Colonic mucosa (tissue), 4 donors: ENCODE data around the gene FRMD1. TPM values are rescaled to one million over a fixed set of nuclear protein-coding genes. Genes with fewer than 3 reads are reported as not detected.

Experiments
- DNase-seq: peaks from one replicate; pipeline ENCODE4 v3.0.0-alpha.2; 2020
- H3K27ac ChIP-seq: fragments of 200-600 bp; one replicate; pipeline ENCODE4 v1.8.0; 2021
- H3K27me3 ChIP-seq: fragments of 200-600 bp; one replicate; pipeline ENCODE4 v1.8.0; 2021
- H3K36me3 ChIP-seq: fragments of 200-600 bp; one replicate; pipeline ENCODE4 v1.8.0; 2021
- H3K4me1 ChIP-seq: fragments of 200-600 bp; one replicate; pipeline ENCODE4 v1.8.0; 2021; ENCODE audit warnings: mild to moderate bottlenecking
- H3K4me3 ChIP-seq: fragments of 200-600 bp; one replicate; pipeline ENCODE4 v1.8.0; 2021
- H3K9ac ChIP-seq, 2 donors: one replicate each; pipeline ENCODE4 v1.7.0; 2013; ENCODE audit warnings: control low read depth in 2 of 2, low read depth in 2 of 2, low read length in 2 of 2
- H3K9me3 ChIP-seq: fragments of 200-600 bp; one replicate; pipeline ENCODE4 v1.8.0; 2021
- intact Hi-C: fragments of 100-400 bp; cut with DNase I; formaldehyde crosslinking; loops from one replicate; pipeline ENCODE4 v1.14.1; 2022
- total RNA-seq, 2 donors: library from RNA; stranded (reverse); fragmentation: NEBNext Ultra II Directional in 1 of 2; extraction: Animal tissue kit (Norgen Biotek cat#: 25700) in 1 of 2; gene quantifications; one replicate each; pipeline ENCODE4 v1.2.1, GENCODE V29; 2021
- TF ChIP-seq, protein P1 (sequence below): fragments of 200-600 bp; IDR thresholded peaks from one replicate; pipeline ENCODE4 v1.8.0; 2022; ENCODE audit warnings: antibody characterized with exemption, mild to moderate bottlenecking
- donor health status: healthy.
- donor health status: DM: no; HTN: no; CAD: no.
- donor health status: DM: no; HTN: no; CAD: no.

The FRMD1 gene
- total RNA-seq, 2 donors from 2014 or later, result 2.3 to 21.0 TPM

- H3K9ac ChIP-seq, result peak overlapping the region in 1 of 2 donors; percentile 74
- peaks cover 6% of the 10 kb centered on the region for H3K4me1 ChIP-seq
- H3K9me3 ChIP-seq, result no peaks in the 10 kb centered on the region
- H3K4me3 ChIP-seq, result peak overlapping the region; percentile 34
- TF ChIP-seq, protein P1, sequence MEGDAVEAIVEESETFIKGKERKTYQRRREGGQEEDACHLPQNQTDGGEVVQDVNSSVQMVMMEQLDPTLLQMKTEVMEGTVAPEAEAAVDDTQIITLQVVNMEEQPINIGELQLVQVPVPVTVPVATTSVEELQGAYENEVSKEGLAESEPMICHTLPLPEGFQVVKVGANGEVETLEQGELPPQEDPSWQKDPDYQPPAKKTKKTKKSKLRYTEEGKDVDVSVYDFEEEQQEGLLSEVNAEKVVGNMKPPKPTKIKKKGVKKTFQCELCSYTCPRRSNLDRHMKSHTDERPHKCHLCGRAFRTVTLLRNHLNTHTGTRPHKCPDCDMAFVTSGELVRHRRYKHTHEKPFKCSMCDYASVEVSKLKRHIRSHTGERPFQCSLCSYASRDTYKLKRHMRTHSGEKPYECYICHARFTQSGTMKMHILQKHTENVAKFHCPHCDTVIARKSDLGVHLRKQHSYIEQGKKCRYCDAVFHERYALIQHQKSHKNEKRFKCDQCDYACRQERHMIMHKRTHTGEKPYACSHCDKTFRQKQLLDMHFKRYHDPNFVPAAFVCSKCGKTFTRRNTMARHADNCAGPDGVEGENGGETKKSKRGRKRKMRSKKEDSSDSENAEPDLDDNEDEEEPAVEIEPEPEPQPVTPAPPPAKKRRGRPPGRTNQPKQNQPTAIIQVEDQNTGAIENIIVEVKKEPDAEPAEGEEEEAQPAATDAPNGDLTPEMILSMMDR, result no peak
- H3K36me3 ChIP-seq, result no peaks in the 10 kb centered on the region
- peak overlapping the region; percentile 82 for H3K27ac ChIP-seq
- DNase-seq, result peak; percentile 35
- H3K27me3 ChIP-seq, result no peaks in the 10 kb centered on the region
- intact Hi-C loops, result no loop called here
Measured at GRCh38 chr6:168035098-168035660, 43.8 kb downstream of the FRMD1 start.

DNA sequence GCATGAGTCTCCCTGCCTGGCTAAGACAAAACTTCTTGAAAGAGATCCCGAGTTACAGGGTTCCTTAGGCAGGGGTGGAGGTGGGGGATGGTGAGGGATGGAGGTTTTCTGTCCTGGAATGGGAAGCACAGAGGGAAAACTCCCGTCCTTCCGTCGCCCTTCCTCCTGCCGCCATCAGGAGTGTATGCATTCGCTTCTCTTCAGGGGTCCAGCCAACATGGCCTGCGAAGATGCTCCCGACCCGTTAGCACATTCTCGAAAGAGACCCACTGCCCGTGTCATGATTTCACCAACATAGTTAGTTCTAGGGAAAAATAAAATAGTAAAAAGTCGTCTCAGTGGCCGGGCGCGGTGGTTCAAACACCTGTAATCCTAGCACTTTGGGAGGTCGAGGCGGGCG, 44.5 kb downstream of the FRMD1 start:
- H3K9me3 ChIP-seq, result no peaks in the 10 kb centered on the region
- TF ChIP-seq, protein P1, result no peak
- intact Hi-C loops, result no loop called here
- peaks cover 6% of the 10 kb centered on the region for H3K4me1 ChIP-seq
- H3K9ac ChIP-seq, result no peak overlapping the region
- no peaks in the 10 kb centered on the region for H3K36me3 ChIP-seq
- no peaks in the 10 kb centered on the region for H3K27me3 ChIP-seq
- no peak overlapping the region for H3K27ac ChIP-seq
- H3K4me3 ChIP-seq, result no peak overlapping the region
- DNase-seq, result no peak

GRCh38 chr6:168033791-168034190, 45.2 kb downstream of the FRMD1 start:
- H3K27ac ChIP-seq, result no peak overlapping the region
- no peak overlapping the region for H3K9ac ChIP-seq
- H3K36me3 ChIP-seq, result no peaks in the 10 kb centered on the region
- TF ChIP-seq, protein P1, result no peak
- H3K27me3 ChIP-seq, result no peaks in the 10 kb centered on the region
- no peak overlapping the region for H3K4me3 ChIP-seq
- peaks cover 6% of the 10 kb centered on the region for H3K4me1 ChIP-seq
- no peak for DNase-seq
- intact Hi-C loops, result no loop called here
- H3K9me3 ChIP-seq, result no peaks in the 10 kb centered on the region

DNA sequence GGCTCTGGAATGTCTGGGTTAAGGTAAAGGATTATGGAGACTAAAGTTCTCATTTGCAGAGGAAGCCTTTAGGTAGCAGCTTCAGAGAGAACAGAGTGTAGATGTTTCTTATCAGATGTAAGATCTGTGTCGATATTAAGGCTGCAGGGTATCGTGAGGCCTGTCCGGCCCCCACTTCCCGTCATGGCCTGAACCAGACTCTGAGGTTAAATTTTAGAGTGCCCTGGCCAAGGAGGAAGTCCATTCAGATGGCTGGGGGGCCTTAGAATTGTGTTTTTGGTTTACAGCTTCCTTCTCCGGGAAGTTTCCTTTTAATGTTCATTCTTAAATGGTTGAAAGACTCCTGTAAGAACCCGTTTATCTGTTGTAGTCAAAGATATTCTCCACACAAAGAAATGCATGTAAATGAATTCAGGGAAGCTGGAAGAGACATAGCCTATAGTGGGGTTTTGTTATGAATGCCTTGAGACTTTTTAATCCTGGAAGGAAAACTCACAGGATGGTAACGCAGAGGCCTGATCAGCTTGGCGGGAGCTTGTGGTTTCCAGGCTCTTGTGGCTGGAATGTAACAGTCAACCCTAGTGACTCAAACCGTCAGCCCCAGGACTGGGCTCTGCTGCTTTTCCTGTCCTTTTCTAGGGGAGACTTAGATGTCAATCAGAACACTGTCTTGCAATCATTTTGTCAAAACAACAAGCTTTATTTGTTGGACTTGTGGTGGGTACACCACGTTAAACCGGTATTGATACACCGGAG, 46.8 kb downstream of the FRMD1 start:
- intact Hi-C loops, result no loop called here
- Histone ChIP-seq H3K9ac (no peak overlapping the region), H3K9me3 (no peaks in the 10 kb centered on the region), H3K36me3 (no peaks in the 10 kb centered on the region), H3K27ac (peak overlapping the region; percentile 11), H3K4me3 (no peak overlapping the region), H3K4me1 (peaks cover 6% of the 10 kb centered on the region), H3K27me3 (no peaks in the 10 kb centered on the region)
- peak; percentile 18 for DNase-seq
- TF ChIP-seq, protein P1, result no peak

GRCh38 chr6:168031411-168031971, 47.5 kb downstream of the FRMD1 start:
- TF ChIP-seq, protein P1, result no peak
- Histone ChIP-seq H3K36me3 (no peaks in the 10 kb centered on the region), H3K4me3 (no peak overlapping the region), H3K27me3 (no peaks in the 10 kb centered on the region), H3K9ac (no peak overlapping the region), H3K27ac (peak overlapping the region; percentile 11), H3K9me3 (no peaks in the 10 kb centered on the region), H3K4me1 (peaks cover 3% of the 10 kb centered on the region)
- intact Hi-C loops, result no loop called here
- DNase-seq, result peak; percentile 18
